ENCODE results near the gene SAA4. TPM values are rescaled to one million over a fixed set of nuclear protein-coding genes. Genes with fewer than 3 reads are reported as not detected.
"Not testable (repeated sequence)": the region's sequence is repeated elsewhere in the genome, so short reads cannot be mapped to it uniquely, and the experiment has no call there.

The SAA4 gene
- total RNA-seq, 2 experiments from 2014 or later: not detected

DNA sequence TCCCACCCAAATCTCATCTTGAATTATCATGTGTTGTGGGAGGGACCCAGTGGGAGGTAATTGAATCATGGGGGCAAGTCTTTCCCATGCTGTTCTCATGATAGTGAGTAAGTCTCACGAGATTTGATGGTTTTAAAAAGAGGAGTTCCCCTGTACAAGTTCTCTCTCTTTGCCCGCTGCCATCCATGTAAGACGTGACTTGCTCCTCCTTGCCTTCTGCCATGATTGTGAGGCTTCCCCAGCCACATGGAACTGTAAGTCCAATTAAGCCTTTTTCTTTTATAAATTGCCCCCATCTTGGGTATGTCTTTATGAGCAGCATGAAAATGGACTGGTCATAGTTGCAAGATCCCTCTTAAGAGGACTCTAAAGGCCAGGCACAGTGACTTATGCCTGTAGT lies 38.9 kb downstream of the SAA4 start:
- H3K4me1 Mint-ChIP-seq; DNase-seq; H3K27ac Mint-ChIP-seq; H3K36me3 Mint-ChIP-seq (ENCODE audit: low read depth); CTCF ChIA-PET; H3K4me3 Mint-ChIP-seq; POLR2A ChIA-PET; H3K9me3 Mint-ChIP-seq: not testable (repeated sequence)
- peaks cover 22% of the 10 kb centered on the region for H3K27me3 Mint-ChIP-seq

DNA sequence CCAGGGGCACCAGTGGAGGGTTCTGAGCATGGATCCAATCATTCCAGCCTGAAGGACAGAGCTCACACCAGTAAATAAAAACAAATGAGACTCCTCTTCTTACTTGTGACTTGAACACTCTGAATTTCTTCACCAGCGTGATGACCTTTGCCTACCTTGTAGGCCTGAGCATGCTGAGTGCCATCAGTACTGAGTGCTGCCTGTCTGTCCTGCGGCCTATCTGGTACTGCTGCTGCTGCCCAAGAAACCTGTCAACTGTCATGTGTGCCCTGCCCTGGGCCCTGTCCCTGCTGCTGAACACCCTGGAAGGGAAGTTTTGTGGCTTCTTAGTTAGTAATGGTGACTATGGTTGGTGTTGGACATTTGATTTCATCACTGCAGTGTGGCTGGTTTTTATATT lies 40.1 kb downstream of the SAA4 start:
- Mint-ChIP-seq H3K4me1 (no peaks in the 10 kb centered on the region), H3K4me3 (no peak overlapping the region), H3K9me3 (no peaks in the 10 kb centered on the region), H3K27me3 (peaks cover 26% of the 10 kb centered on the region), H3K27ac (no peak overlapping the region), H3K36me3 (ENCODE audit: low read depth) (no peaks in the 10 kb centered on the region)
- POLR2A ChIA-PET: no interaction called here
- CTCF ChIA-PET: no interaction called here
- DNase-seq: no peak

DNA sequence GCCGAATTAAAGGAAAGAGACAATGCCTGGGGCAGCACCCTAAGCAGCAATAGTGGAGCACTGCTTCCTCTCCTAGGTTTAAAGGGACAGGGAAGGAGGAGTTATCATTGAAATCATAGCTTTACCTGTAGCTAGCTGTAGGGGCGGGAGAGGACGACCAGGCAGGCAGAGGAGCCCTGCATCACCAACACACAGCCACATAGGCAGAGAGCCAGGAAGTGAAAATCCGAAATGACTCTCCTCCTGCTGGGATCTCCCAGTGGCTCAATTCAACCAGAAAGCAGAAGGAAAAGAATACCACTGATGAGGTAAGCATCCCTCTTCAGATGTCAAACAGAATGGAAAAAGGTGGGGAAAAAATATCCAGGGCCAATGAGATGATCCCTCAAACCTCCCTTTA lies 43.6 kb downstream of the SAA4 start:
- Mint-ChIP-seq H3K9me3 (no peaks in the 10 kb centered on the region), H3K36me3 (ENCODE audit: low read depth) (no peaks in the 10 kb centered on the region), H3K4me1 (no peaks in the 10 kb centered on the region), H3K27ac (no peak overlapping the region), H3K27me3 (peaks cover 26% of the 10 kb centered on the region), H3K4me3 (no peak overlapping the region)
- DNase-seq: no peak
- POLR2A ChIA-PET: no interaction called here
- CTCF ChIA-PET: no interaction called here

DNA sequence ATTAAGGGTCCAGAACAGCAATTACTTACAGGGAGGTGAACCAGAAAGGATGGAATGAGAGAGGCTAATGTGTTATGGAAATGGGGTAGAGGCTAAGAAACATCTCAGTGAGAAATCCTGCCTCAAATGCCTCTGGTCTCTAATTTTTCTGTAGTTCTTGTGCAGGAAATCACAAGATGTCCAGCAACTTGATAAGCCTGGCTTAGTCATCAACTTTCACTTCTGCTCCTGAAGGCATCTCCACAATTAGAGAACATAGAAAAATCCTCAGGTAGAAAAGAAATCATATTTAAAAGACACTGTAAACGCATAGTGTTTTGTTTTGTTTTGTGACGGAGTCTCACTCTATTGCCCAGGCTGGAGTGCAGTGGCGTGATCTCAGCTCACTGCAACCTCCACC lies 45.2 kb downstream of the SAA4 start:
- H3K9me3 Mint-ChIP-seq: no peaks in the 10 kb centered on the region
- no peaks in the 10 kb centered on the region for H3K36me3 Mint-ChIP-seq (ENCODE audit: low read depth)
- H3K4me1 Mint-ChIP-seq: no peaks in the 10 kb centered on the region
- ChIA-PET POLR2A (no interaction called here), CTCF (no interaction called here)
- no peak for DNase-seq
- no peak overlapping the region for H3K4me3 Mint-ChIP-seq
- no peak overlapping the region for H3K27ac Mint-ChIP-seq
- H3K27me3 Mint-ChIP-seq: peaks cover 31% of the 10 kb centered on the region

DNA sequence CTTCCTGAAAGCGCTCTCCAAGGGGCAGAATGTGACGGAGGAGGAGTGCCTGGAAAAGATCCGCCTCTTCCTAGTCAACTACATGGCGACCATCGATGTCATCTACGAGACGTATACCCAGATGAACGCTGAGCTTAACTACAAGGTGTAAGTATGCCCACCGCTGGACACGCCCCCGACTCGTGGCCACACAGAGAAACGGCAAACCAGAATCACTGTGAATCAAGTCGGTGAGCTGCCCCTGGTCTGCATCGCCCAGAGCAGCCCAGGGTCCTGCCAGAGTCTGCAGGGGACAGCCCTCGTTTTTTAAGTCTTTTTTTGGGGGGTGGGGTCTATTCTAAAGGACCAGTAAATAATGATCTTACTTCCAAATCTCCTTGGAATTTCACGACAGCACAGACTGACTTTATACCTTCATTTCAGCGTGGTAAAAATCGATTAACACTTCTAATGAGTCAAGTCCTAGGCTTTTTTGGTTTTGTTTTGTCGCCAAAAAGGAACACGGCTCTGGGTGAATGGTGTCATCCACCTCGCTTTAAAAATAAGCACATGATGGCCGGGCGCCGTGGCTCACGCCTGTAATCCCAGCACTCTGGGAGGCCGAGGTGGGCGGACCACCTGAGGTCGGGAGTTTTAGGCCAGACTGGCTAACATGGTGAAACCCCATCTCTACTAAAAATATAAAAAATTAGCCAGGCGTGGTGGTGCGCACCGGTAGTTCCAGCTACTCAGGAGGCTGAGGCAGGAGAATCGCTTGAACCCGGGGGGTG lies 46.9 kb downstream of the SAA4 start:
- H3K36me3 Mint-ChIP-seq (ENCODE audit: low read depth); H3K9me3 Mint-ChIP-seq; H3K4me3 Mint-ChIP-seq; POLR2A ChIA-PET; CTCF ChIA-PET; DNase-seq; H3K27ac Mint-ChIP-seq; H3K4me1 Mint-ChIP-seq: not testable (repeated sequence)
- peaks cover 34% of the 10 kb centered on the region for H3K27me3 Mint-ChIP-seq

DNA sequence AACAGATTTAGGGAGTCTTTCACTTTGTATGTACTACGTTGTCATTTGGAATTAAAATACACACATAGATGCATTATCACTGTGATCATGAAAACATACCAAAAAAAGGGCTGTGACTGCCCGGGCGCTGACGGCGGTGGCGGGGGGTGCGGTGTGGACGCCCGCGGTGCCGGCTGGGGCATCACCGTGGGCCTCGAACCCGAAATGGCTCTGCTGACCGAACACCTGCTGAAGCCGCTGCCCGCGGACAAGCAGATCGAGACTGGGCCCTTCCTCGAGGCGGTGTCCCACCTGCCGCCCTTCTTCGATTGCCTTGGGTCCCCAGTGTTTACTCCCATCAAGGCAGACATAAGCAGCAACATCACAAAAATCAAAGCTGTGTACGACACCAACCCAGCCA lies 47.8 kb downstream of the SAA4 start:
- no peaks in the 10 kb centered on the region for H3K36me3 Mint-ChIP-seq (ENCODE audit: low read depth)
- H3K4me3 Mint-ChIP-seq: no peak overlapping the region
- ChIA-PET CTCF (interaction anchor here (1.0 kb wide), 1 partner anchor 12 kb away, joined by 3 read pairs; no protein-coding TSS in a partner anchor), POLR2A (no interaction called here)
- no peak overlapping the region for H3K27ac Mint-ChIP-seq
- H3K9me3 Mint-ChIP-seq: no peaks in the 10 kb centered on the region
- H3K4me1 Mint-ChIP-seq: no peaks in the 10 kb centered on the region
- no peak for DNase-seq
- peaks cover 37% of the 10 kb centered on the region for H3K27me3 Mint-ChIP-seq

Other genes starting within 250 kb of the SAA4 start
- 10 to 100 TPM; 33.7 to 33.9 TPM for gene SERGEF, start 223.8 kb downstream of the SAA4 start, total RNA-seq
- under 1 TPM; 0.23 to 0.35 TPM for gene TPH1, start 190.5 kb downstream of the SAA4 start, total RNA-seq
- 10 to 100 TPM; 25.2 to 26.6 TPM for gene SAAL1, start 130.7 kb downstream of the SAA4 start, total RNA-seq
- not detected for gene MRGPRX3, start 104.2 kb downstream of the SAA4 start, total RNA-seq
- gene MRGPRX4, start 64.0 kb downstream of the SAA4 start, total RNA-seq: not detected
- under 1 TPM in 1 of 2 experiments, not detected in 1; 0.27 TPM for gene SAA2, start 11.9 kb upstream of the SAA4 start, total RNA-seq
- not detected for gene SAA1, start 29.5 kb upstream of the SAA4 start, total RNA-seq
- 10 to 100 TPM; 17.6 TPM for gene HPS5, start 85.3 kb upstream of the SAA4 start, total RNA-seq
- gene GTF2H1, start 85.8 kb upstream of the SAA4 start, total RNA-seq: 10 to 100 TPM; 50.6 to 57.6 TPM
- 100 to 1,000 TPM; 879 to 948 TPM for gene LDHA, start 157.8 kb upstream of the SAA4 start, total RNA-seq
- gene LDHC, start 175.5 kb upstream of the SAA4 start, total RNA-seq: not detected
- under 1 TPM in 1 of 2 experiments, not detected in 1; 0.15 TPM for gene LDHAL6A, start 219.1 kb upstream of the SAA4 start, total RNA-seq

Measured in activated CD4-positive, alpha-beta T cell treated with anti-CD3 and anti-CD28 coated beads, Interleukin-2, amount 10 ng/mL, durations not matched to agents 7 days and 5 days (primary cell).